HG03135 (cell line): ENCODE data around the gene OTUD7B.
A peak's percentile ranks its signal among the peaks of the same experiment; 100 is the strongest.

Experiments used
- ATAC-seq: cut with Tn5 transposase; IDR thresholded peaks from one replicate; pipeline ENCODE4 v1.9.1; 2021; ENCODE audit warnings: mild to moderate bottlenecking, moderate library complexity; ENCODE audit not compliant: unreplicated experiment

Gene OTUD7B

DNA sequence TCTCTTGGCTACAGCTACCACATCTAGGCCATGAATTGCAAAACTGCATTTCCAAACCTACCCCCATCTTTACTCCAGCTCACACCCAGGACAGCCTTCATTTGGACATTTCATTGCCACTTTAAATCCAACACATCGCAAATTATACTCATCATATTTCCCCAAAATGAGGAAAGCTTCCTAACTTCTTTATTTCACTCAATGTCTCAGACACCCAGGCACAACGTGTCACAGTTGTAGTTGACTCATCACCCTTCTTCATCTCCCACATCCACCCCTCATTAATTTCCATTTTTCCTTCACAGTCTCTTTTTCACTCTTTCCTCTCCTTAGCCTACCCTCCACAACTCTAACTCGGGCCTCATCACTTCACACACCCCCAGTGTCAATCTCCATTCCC, 6.7 kb downstream of the OTUD7B start:
- no peak for ATAC-seq

- no peak for ATAC-seq
Measured at GRCh38 chr1:150002217-150002616, 8.3 kb downstream of the OTUD7B start.

- no peak for ATAC-seq
Measured at GRCh38 chr1:150001415-150001814, 9.1 kb downstream of the OTUD7B start.

- ATAC-seq: peak; percentile 77
Measured at GRCh38 chr1:149997585-149998262, 12.8 kb downstream of the OTUD7B start.

- ATAC-seq: no peak
Measured at GRCh38 chr1:149995927-149996326, 14.6 kb downstream of the OTUD7B start.

- no peak for ATAC-seq
Measured at GRCh38 chr1:149993764-149994163, 16.8 kb downstream of the OTUD7B start.

- ATAC-seq: no peak
Measured at GRCh38 chr1:149993181-149993580, 17.3 kb downstream of the OTUD7B start.

DNA sequence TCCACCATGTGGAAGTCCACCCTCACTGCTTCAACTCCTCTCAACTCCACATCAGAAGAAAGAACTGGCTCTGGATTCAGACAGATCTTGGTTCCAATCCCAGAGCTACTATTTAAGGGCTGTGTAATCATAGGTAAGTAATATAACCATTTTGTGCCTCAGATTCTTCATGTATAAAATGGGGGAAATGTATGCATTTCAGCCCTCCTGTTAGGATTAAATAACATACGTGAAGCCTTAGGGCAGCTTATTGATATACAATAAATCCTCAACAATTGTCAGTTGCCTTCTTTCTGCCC, 23.3 kb downstream of the OTUD7B start:
- no peak for ATAC-seq

GRCh38 chr1:149986486-149987296, 23.8 kb downstream of the OTUD7B start:
- ATAC-seq: no peak

DNA sequence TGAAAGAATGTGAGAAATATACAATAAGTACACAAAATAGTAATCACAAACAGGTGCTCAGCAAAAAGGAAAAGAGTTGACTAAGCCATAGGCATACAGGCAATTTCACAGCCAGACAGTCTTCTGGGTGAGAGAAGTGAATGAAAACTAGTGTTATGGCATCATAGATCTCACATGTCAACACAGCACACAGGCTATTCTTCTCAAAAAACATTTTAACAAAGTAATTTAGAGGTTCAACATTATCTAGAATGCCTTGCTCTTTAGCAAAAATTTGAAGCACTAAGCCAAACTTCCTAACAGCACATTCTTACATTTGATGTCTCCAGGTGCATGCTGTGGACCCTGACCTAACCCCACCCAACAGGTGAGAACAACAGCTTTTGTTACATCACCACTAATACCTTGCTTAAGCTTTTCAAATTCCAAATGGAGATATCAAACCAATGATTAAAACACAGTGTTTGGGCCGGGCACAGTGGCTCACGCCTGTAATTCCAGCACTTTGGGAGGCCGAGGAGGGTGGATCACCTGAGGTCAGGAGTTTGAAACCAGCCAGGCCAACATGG, 30.5 kb downstream of the OTUD7B start:
- ATAC-seq: no peak

GRCh38 chr1:149979245-149979971, 31.1 kb downstream of the OTUD7B start:
- no peak for ATAC-seq

GRCh38 chr1:149978547-149979023, 31.9 kb downstream of the OTUD7B start:
- no peak for ATAC-seq

GRCh38 chr1:149977345-149977744, 33.2 kb downstream of the OTUD7B start:
- no peak for ATAC-seq

- no peak for ATAC-seq
Measured at GRCh38 chr1:149972547-149972946, 38.0 kb downstream of the OTUD7B start.

DNA sequence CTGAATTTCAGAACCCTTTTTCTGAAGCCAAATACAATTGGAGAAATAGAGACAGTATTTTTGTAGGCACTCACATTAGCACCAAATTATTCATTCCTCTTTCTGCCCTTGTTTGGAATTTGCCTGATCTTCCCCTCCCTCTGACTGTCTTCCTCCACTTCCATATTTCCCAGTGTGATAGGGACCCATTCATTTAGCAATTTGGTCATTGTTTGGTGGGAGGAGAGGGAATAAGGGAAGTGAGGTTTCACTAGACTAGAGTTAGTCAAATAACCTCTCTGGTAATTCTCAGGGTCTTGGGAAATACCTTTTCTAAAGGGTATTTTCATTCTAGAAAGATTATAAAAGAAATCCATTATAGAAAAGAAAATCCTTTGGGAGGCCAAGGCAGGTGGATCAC, 42.9 kb downstream of the OTUD7B start:
- no peak for ATAC-seq

DNA sequence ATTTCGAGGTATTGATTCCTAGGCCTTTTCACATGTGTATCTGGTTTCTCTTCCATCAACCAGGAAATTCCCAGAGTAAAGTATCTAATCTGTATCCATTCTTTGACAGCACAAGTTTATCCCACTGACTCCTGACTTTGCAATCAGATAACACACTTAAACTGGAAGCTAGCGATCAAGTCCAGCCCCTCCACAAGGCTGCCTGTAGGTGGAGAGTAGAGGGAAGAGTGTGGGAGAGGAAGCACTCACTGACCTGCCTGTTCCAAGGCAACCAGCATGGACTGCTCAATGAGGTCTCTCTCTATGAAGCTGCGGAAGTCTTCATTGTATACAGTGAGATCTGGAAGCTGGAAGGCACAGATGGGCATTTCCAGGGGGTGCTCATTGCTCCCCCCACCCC, 43.5 kb downstream of the OTUD7B start:
- ATAC-seq: no peak

GRCh38 chr1:149966405-149966804, 44.1 kb downstream of the OTUD7B start:
- no peak for ATAC-seq

- ATAC-seq: no peak
Measured at GRCh38 chr1:149965440-149965839, 45.1 kb downstream of the OTUD7B start.

DNA sequence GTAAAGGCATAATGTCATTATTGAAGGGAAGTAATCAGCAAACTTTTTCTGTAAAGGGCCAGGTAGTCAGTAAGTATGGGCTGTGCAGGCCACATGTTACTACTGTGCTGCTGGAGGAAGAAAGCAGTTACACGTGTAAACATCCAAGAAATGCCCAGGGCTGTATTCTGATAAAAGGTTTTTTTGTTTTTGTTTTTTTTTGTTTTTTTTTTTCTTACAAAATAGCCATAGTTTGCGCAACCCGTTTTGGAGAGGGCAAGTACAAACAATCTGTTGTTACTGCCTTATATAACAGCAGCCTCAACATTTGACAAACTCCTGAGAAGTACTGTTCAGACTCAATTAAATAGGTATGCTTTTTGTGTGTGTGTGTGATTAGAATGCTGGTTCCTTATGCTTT, 47.2 kb downstream of the OTUD7B start:
- ATAC-seq: no peak

DNA sequence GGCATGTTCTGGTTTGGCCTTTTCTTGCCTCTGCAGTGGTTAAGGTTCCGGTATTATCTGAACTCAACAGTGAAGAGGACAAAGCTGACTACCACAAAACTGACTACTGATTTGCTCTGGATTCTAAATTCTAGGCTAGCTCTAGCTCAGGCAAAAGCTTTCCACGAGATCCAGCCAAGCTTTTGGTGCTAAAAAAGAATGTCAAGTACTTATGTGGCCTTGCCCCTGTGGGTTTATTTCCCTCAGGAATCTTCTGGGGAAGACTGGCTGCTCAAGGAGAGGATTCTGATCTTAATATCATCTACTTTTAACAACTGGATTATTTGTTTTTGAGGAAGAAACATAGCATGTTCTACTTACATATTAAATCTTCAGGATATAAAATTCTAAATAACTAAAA, 47.8 kb downstream of the OTUD7B start:
- no peak for ATAC-seq

DNA sequence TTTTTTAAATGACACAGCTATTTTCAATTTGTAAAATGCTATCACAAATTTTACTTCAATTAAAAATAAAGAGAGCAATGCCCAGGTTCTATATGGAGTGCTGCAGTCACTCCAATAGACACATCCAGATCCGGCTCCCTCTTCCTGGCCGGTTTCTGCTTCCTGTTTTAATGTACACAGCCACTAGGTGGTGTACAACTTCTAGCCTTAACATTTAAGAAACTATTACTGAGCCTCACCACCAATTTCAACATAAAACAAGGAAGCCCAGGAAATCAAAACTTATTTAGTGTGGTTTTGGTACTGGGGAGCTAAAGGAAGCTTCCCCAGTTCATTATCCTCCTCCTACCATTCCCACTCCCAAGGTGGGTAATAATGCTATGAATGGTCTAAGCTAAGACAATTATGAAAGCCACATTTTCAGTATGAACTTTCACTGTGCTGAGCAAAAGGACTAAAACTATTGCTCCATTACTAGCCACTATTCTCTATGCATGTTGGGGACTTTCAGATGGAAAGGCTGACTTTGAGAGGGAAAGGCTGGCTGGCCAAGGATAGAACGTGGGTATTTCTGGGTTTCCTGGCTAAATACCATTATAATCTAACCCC, 48.4 kb downstream of the OTUD7B start:
- no peak for ATAC-seq
